NCI-H1436 treated with DMSO at 0.1 percent for 48 hours (cell line): ENCODE data around the gene SLC25A18.

ENCODE experiments used
- DNase-seq: peaks from one replicate; lab custom pipeline; 2025; lab: John Stamatoyannopoulos, UW

Gene SLC25A18

DNA sequence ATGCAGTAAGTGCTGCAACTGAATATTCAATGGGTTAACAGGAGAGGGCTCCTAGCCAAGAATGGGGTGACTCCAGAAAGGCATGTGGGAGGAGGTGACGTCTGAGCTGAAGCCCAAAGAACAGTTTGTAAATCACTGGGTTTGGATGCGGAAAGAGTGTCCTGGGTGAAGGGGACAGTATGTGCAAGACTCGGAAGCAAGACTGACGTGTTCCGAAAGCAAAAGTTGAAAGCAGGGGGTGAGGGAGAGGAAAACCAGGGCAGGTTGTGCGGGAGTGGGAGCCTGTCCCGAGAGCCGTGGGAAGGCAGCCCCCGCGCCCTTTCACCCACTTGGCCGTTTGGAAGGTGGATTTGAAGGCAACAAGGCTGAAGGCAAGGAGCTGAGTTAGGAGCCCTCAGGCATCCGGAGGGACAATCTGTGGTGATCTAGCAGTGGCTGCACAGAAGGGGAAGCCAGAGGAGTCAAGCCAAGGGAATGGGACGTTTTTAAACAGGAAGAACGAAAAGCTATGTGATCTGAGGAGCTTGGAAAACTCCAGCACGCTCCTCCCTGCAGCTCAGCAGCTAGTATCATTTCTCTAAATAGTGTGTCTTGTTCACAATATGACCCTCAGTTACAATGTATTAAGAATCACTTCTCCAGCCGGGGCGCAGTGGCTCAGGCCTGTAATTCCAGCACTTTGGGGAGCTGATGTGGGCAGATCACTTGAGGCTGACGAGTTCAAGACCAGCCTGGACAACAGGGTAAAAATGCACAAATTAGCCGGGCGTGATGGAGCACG, 7.7 kb downstream of the SLC25A18 start:
- no peak for DNase-seq

DNA sequence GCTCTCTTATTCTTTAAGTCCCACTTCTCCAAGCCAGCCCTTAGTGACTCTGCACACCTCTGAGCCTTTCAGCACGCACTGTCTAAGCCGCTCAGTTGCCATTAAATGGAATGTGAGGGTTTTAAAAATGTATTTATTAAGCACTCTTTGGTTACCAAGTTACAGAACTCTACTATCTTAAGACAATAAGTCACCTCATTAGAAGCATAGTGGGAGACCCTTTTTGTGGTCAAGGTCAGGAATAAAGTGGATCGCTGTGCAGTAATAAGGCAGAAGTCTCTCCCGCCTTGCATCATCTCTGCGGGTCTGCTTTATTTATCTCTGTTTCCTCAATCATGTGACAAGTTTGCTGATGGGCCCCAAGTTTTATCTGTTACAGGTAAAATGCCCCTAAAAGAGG, 11.9 kb downstream of the SLC25A18 start:
- DNase-seq, result no peak

DNA sequence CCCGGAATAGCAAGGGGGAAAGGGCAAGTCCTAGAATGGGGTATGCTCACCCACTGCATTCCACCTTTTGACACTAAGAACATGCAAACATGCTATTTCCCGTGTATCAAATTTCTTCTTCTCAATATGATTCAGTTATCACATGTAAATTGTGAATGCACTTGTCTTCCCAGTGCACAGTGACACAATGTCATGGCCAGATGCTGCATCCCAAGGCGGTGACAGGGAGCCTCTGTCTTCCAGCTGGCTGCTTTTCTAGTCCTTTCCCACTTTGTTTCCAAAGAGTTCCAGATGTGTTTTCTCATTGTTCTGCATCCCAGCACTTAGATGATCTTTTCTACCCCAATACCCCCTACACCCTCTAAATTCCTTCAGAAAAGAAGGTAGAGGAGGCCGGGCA, 12.4 kb downstream of the SLC25A18 start:
- no peak for DNase-seq

DNA sequence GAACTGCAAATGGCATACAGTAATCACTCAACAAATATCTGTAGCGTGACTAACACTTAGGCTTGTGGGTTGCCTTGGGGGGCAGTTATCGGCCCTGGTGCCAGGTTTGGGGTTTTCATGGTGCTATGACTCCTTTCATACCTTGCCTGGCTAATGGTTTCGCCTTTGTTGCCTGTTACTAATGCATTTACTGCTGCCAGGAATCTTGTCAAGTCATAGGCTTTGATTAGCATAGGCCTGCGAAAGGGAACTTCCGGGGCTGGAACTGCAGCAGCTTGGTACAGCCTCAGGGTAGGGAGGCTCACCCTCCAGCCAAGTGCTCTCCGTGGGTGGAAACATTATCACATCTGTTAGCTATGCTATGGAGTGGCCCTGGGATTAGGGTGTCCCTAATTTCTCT, 13.2 kb downstream of the SLC25A18 start:
- DNase-seq, result no peak

DNA sequence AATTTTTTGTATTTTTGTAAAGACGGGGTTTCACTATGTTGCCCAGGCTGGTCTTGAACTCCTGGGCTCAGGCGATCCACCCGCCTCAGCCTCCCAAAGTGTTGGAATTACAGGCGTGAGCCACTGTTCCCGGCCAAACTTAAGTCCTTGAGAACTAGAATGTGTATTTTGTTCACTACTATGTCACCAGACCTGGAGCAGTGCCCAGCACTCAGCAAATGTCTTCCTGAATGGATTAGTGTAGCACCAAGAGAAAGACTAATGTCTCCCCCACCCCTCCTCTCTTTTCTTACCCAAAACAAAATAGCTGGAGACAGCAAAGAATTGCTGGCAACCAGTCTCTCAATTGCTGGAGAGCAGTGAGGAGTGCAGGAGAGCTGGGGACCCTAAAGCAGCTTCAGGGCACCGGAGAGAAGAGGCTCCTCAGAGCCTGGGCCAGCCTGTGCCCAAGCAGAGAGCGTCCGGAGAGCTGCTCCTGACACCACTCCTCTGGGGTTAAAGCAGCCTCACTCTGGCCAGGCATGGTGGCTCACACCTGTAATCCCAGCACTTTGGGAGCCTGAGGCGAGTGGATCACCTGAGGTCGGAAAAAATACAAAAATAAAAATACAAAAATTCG, 14.9 kb downstream of the SLC25A18 start:
- DNase-seq, result no peak

DNA sequence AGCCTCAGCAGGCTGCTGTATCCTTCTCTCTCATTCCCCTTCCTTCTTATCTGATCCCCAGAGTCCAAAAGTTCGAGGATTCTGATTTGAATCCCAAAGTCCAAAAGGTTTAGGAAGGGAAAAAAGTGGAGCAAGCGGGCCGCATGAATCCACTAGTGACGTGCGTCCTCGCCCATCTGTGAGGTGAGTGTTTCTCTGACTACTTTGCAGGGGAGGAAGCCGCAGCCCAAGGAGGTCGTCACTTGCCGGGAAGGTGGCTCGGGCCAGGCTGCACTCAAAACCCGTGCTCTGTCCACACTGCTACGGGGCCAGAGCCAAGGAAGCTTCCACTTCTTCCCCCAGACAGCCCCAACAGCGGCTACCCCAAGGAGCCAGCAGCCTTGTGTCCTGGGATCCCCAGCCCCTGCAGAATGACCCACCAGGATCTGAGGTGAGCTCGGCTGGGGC, 16.3 kb downstream of the SLC25A18 start:
- DNase-seq, result no peak

DNA sequence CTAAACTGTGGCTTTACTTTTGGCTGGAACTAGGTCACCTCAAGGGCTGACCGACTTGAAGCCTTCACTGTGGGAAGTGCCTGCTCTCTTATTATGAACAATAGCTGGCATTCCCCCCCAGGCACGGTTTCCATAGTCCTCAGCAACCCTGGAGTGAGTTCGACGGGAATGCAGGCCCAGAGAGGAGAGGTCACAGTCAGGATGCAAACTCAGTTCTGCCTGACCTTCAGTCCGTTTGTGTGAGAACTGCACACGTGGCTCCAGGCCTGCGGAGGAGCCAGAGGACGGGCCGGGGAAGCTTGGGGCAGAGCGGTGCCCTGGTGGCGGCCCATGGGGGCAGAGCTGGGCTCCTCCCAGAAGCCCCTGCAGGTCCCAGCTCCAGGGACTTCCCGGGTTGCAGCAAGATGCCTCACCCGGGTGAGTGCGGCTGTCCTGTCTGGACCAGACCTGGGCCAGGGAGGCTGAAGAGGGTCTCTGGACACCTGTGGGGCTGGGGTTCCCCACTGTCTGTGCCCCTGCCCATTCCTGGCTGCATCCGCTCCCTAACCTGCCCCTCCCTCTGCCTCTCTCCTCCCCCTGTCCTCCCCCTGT, 17.2 kb downstream of the SLC25A18 start:
- DNase-seq, result no peak

DNA sequence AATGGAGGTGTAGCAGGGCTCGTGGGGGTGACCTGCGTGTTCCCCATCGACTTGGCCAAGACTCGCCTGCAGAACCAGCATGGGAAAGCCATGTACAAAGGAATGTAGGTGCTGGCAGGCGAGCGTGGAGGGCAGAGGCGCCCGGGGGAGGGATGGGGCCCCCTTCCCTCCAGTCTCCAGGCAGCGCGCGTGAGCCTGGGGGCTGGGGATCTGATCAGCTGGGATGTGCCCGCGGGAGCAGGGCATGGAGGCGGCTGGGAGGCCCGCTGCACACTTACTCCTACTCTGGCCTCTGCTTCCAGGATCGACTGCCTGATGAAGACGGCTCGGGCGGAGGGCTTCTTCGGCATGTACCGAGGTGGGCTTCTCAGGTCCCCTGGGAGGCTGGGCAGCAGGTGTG, 17.8 kb downstream of the SLC25A18 start:
- no peak for DNase-seq

DNA sequence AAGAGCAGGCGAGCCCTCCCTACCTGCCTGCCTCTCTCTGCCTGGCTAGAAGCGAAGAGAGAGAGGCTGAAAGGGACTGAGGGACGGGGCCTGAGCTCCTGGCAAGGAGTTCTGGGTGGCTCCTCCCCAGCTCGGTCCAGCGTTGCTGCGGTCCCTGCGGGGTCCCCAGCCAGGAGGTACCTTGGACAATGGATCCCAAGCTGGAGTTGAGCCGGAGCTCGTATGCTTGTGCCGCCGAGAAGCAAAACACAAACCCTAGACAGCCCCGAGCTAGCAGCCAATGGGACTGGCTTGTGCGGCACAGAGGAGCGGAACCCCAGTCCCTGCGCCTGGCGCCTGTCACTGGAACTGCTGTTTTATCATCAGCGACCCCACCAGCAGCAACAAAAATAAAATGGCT, 18.3 kb downstream of the SLC25A18 start:
- DNase-seq, result no peak

DNA sequence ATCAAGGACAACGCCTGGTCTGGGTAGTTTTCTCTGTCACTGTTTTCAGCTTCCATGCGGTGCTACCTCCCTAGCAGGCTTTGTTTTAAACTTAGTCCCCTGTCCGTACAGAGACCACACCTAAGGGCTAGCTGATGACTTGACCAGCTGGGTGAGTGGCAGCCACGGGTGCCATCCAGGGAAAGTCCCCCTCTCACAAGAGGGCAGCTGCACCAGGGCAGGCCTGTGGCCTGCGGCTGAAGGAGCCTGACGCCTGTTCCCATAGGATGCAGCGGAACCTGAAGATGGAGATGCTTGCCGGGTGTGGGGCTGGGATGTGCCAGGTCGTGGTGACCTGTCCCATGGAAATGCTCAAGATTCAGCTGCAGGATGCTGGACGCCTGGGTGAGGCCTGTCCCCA, 19.9 kb downstream of the SLC25A18 start:
- DNase-seq, result no peak

DNA sequence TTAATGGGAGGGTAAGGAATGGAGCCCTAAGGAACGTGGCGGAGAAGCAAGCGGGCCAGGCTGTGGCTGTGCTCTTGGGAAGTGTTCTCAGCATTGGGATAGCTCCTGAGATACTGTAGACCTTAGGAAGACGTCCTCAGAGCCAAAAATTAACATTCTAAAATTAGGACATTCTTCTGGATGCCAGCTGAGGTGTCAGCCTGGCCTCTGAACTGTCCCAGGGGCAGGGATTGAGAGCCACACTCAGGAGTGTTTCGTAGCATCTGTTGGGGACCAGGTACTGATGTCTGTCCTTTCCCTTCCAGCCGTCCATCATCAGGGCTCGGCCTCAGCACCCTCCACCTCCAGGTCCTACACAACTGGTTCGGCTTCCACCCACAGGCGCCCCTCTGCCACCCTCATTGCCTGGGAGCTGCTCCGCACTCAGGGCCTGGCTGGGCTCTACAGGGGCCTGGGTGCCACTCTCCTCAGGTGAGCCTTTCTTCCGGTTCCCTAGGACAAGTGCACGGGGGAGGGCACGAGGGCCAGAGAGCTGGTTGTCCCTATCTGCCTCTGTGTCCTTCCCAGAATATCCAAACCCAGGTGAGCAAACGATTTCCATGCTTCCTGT, 23.6 kb downstream of the SLC25A18 start:
- DNase-seq, result no peak

DNA sequence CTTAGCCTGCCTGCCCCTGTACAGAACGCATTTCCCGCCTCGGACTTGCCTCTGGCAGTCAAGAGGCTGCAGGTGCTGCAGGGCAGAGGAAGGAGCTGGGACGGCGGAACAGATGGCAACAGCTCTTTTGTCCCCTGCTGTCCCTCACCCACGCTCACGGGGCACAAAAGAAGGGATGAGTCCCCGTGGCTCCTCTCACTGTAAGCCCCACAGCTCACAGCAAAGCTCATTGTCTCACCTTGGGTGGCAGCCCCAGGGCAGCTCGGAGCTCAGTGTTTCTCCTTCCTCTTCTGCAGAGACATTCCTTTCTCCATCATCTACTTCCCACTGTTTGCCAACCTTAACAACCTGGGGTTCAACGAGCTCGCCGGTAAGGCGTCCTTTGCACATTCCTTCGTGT, 24.3 kb downstream of the SLC25A18 start:
- no peak for DNase-seq

DNA sequence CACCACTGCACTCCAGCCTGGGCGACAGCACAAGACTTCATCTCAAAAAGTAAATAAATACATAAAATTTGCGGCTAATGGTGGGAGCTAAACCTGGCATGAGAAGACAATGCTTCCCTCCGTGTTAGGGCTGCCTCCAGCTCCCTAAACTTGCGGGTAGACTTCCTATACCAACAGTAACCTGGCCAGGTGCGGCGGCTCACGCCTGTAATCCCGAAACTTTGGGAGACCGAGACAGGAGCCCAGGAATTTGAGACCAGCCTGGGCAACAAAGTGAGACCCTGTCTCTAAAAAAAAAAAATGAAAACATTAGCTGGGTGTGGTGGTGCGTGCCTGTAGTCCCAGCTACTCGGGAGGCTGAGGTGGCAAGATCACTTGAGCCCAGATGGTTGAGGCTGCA, 25.3 kb downstream of the SLC25A18 start:
- DNase-seq, result no peak

DNA sequence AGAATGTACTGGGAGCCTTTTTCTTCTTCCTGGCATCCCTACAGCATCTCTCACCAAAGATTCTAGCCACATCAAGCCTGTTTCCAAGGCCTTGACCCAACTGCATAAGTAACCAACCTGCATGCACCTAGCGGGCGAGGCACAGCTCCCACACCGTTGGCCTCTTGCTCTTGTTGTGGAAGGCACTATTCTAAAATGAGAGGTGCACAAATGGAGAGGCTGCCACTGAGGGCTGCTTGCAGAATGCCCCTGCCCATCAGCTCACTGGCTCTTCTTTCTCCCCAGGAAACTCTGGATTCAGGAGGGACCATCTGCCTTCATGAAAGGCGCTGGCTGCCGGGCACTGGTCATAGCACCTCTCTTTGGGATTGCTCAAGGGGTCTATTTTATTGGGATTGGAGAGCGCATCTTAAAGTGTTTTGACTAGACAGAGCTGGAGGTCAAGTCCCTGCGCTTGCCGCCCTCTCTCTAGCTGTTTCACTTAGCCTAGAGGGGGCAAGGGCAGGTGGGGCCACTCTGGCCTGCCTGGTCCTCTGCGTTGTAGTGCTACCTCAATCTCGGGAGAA, 26.6 kb downstream of the SLC25A18 start:
- no peak for DNase-seq

DNA sequence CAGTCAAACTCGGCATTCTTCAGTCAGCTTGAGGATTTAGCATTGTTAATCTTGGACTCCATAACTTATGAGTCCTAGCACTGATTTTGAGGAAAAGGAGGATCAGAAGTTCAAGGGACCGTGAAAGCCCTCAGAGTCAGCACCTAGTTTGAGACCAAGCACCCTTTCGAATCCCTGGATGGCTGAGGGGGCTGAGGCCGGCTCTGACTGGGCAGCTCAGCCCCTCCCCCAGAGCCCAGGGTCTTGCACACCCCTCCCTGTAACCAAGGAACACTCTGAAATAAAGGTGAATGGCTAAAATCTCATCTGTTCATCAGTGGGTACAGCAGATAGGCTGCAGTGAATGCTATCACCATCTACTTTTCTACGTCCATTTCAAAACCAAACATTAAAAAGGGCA, 27.3 kb downstream of the SLC25A18 start:
- DNase-seq, result no peak

DNA sequence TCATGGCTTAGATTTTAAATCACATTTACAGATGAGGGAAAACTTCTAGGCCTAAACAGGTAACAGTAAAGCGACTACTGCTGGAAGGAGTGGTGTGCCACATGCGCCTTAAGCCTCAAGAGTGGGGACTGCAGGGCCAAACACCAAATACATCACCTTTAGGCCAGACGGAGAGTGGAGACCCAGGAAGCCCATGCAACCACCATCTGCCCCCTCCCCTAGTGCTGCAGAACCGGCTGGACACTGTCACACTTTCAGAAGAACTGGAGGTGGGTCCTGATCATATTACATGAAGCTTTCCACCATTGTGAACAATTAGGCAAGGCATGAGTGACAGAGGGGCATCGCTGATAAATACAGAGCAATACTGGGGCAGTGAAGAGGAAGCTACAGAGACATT, 28.9 kb downstream of the SLC25A18 start:
- DNase-seq, result no peak

DNA sequence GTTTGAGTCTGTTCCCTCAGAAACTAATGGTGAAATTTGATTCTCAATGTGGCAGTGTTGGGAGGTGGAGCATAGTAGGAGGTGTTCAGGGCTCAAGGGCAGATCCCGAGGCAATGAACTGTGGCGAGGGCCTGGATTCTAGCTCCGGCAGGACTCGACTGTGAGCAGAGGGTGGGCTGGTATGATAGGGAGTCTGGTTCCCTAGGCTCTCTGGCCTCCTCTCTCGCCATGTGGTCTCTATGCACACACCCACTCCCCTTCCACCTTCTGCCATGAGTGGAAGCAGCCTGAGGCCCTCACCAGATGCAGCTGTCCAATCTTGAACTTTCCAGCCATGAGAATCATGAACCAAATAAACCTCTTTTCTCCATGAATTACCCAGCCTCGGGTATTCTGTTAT, 32.9 kb downstream of the SLC25A18 start:
- DNase-seq, result no peak

DNA sequence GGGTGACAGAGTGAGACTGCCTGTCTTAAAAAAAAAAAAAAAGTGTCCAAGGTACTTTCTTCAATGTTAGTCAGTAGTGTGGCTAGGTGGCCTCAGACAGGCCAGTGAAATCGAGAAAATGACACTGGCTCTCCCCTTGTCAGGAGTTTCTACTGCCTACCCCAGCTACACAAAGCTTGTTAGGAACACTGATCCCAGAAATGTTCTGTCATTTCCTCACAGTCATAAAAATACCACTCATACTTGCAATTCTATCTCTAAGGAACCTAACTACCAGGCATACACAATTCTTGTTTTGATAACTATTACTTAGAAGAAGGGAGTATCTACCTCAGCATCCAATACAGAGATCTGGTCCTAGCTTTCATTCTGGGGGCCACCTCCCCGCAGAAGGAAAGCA, 33.9 kb downstream of the SLC25A18 start:
- DNase-seq, result no peak

DNA sequence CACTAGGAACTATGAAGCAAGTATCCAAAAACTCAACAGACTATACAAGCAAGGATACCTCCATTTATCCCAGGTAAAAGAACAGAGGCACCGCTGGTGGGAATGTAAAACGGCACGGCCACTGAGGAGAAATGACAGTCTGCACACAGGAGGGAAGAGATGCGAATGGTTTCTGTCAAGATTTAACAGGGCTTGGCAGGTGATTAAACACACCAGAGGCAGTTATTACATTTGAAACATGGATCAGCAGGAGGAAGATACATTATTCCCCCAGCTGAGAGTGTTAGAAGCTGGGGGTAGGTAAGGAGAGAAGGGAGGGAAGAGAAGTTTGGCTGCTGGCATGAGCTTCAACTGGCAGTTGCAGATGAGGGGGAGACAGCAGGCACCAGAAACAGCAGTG, 35.0 kb downstream of the SLC25A18 start:
- DNase-seq, result no peak

DNA sequence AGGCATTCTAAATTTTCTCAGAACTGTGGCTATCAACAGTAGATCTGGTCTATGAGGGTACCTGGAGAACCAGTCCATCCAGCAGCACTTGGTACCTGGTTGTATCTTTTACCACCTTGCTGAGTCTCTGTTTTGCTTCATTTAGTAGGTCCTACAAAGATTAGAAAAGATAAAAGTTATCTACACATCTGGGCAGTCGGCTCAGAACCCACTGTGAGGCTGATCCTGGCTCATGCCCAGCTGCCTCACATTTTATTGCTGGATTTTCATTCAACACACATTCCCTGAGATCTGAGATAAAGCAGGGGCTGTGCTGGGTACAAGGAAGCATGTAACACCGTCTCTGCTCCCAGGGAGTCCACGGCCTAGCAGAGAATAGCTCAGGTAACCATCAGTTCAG, 37.7 kb downstream of the SLC25A18 start:
- DNase-seq, result no peak

DNA sequence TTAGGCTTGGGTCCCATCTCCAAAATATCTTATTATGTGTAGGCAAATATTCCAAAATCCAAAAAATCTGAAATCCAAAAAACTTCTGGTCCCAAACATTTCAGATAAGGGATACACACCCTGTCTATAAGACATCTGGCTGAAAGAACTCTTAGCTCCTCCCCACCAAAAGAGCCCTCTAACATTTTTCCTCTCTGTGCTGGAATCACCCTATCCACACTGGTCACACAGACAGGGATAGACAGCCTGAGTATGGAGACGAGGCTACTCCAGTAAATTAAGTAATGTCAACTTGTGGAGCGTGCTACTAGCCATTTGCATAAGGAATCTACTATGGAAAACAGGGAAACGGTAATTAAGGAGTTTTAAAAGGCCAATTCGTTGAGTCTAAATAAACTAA, 40.4 kb downstream of the SLC25A18 start:
- no peak for DNase-seq

DNA sequence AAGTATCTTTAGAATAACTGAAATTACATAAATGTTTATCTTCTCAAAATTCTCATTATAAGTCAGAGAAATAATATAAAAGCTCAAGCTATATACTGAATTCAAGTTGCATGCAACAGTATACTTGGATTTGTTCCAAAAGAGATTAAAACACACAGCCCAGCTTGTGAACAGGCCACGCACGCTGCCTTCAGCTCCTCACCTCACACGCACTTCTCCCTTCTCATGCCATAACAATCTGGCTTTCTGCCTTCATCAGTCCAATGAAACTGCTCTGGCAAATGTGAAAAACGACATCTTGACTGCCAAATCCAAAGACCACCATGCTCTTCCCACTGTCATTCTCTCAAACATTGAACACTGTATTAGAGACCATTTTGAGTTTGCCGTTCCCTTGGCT, 43.2 kb downstream of the SLC25A18 start:
- DNase-seq, result no peak
